C4-2B (cell line): ENCODE results near the gene MIPEP.

ENCODE experiments used
- H3K27ac ChIP-seq: fragments of 450-650 bp; 2 replicates; pipeline ENCODE4 v1.5.1; 2017
- CTCF ChIP-seq: fragments of 450-650 bp; conservative IDR thresholded peaks from 2 replicates; pipeline ENCODE4 v1.5.1; 2017; ENCODE audit warnings: mild to moderate bottlenecking
- ZFX ChIP-seq: fragments of 450-650 bp; IDR thresholded peaks from 2 replicates; pipeline ENCODE4 v1.6.1; 2017

MIPEP gene

DNA sequence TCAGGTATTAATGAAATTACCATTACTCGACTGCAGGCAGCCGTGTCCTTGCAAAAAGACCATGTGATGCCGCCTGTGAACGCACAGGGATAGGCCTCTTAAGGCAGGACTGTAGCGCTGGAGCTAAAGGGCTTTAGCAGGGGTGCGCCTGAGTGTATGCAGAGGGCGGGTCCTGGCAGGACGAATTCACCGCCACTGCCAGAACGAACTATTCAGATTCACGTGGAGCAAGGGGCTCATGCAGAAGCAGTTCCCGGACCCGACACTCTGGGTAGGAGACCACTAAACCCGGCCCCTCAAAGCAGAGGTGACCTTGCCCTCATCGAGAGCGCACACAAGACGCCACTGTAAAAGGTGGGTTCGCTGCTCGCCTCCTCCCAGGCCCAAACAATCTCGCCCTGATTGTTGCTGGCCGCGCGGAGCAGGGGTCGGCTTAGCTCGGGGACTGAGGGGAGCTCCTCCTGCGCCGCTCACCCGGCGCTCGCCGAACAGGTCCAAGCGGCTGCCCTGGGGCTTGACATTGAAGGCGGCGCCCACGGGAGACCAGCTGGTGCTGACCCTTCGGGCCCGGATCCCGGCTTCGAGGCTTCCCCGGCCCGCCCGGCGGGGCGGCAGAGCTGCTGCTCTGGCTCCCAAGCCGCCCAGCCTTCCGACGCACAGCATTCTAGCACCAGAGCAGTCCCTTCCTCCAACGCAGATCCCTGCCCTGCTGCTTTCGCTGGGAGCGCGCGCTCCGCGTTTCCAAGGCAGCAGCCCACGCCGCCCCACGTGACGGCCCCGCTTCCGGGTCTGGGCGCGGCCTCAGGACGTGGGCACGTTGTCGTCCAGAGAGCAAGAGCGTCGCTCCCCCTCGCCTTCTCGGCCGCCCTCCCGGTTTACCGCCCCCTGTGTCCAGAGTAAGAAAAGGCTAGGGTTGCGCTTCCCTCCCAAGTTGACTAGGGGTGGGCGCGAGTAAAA, at the start of gene MIPEP:
MIPEP (minus strand) TSS at position 743 of the 957 bp plus-strand sequence; CDS start at position 663, 80 bp downstream.
- peak within 1 kb of the TSS; percentile 86 for H3K27ac ChIP-seq
- TF ChIP-seq ZFX (peak; percentile 66), CTCF (peak; percentile 99)

DNA sequence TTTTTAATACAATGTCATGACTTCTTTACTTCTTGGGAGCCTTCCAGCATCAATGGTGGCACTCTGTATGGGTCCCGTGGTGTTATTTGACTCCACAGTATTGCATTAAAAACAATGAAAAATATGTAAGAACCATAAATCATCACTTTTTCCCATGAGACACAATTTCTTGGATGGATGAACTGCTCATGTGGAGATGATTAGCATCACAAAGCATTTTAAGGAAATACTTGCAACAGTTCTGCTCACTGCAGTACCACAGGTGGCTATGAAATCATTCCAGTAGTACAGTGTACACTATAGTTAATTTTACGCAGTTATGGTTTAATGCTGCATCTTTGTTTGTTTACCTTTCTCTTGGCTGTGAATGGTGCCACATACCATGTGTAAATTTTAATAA, 45.3 kb upstream of the MIPEP start:
- H3K27ac ChIP-seq, result no peak overlapping the region
- no peak for TF ChIP-seq CTCF
- no peak for TF ChIP-seq ZFX

DNA sequence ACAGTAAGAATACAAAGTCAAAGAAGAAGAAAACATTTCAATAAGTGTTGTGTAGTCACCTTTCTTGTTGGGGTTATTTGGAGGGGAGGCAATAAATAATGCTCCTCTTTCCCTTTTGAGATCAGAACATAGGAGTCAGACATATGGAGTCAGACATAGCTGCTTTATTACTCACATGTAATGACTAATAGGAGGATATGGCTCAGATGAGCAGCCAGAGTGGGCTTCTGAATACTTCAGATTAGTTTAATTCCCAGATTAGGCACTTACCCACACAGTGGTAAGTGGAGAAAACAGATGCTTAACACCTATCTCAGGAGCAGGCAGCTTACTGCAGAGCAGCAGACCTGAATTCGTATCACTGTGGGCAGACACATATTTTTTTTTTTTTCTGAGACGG, 39.8 kb upstream of the MIPEP start:
- TF ChIP-seq ZFX (no peak), CTCF (no peak)
- no peak overlapping the region for H3K27ac ChIP-seq

- no peak overlapping the region for H3K27ac ChIP-seq
- TF ChIP-seq CTCF (no peak), ZFX (no peak)
These were observed 33.8 kb upstream of the MIPEP start for GRCh38 chr13:23923031-23923430.

DNA sequence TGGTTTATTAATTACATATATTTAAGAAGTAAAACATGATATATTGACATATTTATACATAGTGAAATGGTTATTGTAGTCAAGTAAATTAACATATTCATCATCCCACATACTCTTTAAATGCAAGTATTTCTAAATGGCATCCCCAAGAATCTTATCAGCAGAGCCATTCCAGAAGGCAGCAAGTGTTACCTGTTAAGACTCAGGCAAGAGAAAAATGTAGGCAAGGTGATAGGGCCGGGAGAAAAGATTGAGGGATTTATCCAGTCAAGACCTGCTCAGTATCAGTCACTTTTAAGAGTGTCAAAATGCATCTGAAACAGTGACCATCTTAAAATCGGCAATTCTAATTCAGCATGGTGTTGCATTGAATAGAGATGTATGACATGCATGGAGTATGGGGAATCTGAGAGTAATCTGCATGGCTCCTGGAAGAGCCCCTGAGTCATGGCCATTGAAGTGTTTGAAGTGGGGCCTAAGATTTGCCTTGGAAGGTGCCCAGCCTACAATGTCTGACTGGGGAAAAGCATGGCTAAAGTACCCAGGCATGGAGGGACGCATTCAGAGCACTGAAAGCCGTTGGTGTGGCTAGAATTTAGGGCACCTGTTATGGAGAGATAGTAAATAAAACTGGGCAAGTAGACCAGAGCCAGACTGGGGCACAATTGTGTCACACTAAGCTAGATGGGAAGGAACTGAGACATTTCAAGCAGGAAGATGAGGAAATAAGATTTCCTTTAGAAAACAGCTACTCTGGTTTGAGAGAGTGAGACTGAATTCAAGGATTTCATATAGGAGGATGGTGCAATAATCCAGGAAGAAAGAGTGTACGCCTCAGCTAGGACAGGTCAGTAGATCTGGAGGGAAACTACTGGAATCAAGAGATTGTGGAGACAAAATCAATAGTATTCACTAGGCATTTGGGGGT, 33.1 kb upstream of the MIPEP start:
- TF ChIP-seq CTCF (no peak), ZFX (no peak)
- no peak overlapping the region for H3K27ac ChIP-seq

DNA sequence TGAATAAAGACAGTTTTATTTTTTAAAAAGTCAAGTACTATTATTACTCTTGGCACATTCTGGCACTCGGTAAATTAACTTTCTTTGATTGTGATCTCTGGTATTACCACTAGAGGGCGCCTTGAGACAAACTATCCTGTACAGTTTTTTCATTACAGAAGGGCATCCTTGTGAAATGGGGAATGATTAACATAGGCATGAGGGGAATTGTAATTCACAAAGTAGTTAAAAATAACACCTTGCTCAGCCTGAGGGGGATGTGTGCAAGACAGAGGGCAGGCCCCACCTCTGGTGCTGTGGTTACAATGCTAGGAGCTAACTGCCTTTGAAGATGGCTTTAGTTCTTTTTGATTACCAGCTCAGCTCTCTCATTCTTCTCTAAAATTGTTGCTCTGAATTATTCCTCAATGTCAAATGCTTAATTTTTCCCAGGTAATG, 32.3 kb upstream of the MIPEP start:
- TF ChIP-seq ZFX, result no peak
- TF ChIP-seq CTCF, result peak; percentile 97
- no peak overlapping the region for H3K27ac ChIP-seq

GRCh38 chr13:23919006-23919405, 29.8 kb upstream of the MIPEP start:
- no peak overlapping the region for H3K27ac ChIP-seq
- TF ChIP-seq ZFX (no peak), CTCF (no peak)
